Effector CD8-positive, alpha-beta T cell (primary cell): ENCODE data around the gene MYLK.

ENCODE experiments used
- DNase-seq: peaks from one replicate; lab custom pipeline; 2025; lab: John Stamatoyannopoulos, UW

The MYLK gene

DNA sequence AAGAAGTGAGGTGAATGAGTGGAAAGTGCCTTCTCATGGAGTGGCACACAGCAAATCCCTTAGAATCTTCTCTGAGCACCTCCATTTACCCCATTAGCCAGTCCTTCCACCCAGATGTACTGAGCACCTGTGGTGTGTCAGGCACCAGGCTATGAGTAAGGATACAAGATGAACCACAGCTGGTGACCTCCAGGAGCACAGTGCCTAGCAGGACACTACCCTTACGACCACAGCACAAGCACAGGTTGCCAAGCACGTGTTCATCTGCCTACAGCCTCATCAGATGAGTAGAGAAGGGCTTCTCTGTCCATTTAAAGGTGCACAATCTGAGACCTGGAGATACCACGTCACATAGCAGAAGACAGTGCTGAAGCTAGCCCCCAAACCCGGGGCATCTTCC lies 6.2 kb downstream of the MYLK start:
- no peak for DNase-seq

DNA sequence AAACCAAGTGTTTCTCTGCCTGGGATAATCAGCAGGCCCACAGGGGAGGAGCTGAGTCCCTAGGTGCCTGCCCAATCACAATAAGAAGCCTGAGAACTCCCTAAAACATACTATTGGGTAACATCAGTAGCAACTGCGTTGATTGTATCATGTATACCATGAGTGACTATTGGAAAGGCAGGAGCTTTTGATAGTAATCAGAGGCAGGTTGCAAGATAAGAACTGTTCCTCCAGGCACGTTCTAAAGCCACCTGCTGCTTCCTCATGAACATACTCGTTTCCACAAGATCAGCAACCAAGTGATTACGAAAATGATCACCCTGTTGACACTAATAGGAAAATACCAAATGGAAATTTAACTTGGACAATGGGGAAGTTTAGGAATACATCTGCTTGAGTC lies 6.7 kb downstream of the MYLK start:
- no peak for DNase-seq

DNA sequence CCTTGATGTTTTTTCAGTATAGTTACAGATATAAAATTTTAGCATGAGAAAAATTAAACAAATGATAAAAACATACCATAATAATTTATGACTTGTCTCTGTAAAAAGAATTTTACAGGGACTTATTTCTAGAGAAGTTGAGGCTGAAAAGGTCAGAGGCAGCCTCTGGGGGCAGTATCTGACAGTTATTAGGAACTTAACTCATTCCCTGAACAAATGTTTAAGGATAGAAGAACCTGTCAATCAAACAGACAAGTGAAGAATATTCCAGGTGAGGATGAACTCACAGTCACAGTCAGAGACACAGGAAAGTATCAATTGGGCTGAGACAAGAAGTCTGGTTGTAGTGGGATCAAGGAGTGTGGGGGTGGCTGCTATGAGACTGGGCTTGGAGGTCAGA lies 7.3 kb downstream of the MYLK start:
- DNase-seq, result no peak

DNA sequence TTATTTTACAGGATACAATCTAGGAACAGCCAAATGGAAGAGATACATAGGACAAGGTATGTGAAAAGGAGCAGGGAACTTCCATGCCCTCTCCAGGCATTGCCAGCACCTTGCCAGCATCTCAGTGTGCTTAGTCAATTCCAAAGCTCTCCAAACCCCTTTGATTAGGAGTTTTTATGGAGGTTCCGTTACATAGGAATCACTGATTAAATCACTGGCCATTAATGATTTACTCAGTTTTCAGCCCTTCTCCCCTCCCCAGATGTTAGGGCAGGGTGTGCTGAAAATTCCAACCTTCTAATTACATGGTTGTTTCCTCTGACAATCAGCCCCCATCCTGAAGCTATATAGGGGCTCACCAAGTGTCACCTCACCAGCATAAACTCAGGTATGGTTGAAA lies 11.5 kb downstream of the MYLK start:
- DNase-seq, result no peak

DNA sequence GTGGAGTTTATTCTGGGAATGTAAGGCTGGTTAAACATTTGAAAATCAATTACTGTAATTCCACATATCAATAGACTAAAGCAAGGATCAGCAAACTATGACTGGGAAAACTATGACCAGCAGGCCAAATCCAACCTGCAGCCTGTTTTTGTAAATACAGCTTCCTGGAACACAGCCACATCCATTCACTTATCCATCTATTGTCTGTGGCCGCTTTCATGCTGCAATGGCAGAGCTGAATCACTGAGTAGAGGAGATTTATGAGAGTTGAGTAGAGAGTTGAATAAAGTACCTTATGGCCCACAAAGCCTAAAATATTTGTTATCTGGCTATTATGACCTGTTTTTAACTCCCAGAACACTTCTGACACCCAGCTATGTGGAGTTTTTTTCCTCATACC lies 12.2 kb downstream of the MYLK start:
- no peak for DNase-seq

DNA sequence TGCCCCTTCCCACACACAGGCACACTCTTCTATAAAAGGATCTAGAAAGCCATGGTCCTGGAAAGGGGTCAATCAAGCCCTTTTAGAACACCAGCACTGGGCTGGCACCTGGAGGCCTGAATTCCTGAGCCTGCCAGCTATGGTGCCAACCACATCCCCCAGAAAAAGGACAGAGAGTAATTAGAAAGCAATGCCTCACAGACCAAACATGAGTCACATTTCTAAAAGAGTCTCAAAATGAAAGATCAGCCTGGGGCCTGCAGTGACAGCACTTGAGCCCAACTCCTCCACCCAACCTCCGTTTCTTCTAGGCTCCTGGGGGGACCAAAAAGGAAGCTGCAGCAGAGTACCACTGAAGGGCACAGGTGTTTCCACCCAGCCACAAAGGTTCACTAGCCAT lies 14.1 kb downstream of the MYLK start:
- DNase-seq, result no peak

DNA sequence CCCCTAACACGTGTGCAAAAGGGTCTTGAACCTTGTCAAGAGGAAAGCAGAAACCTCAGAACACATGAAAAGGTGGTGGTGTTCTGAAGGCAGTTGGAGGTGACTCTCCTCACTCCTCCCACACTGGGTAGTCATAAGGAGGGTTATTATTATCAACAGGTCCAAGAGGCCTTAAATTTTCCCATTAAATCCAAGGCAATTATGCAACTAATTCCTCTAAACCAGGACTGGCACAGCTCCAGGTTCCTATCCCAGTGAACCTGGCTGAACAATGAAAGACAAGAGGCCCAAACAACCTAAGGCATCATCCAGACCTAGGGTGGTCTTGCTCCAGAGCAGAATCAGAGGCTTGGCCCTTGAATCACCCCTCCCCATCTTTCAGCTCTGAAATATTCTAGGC lies 15.0 kb downstream of the MYLK start:
- DNase-seq, result no peak

DNA sequence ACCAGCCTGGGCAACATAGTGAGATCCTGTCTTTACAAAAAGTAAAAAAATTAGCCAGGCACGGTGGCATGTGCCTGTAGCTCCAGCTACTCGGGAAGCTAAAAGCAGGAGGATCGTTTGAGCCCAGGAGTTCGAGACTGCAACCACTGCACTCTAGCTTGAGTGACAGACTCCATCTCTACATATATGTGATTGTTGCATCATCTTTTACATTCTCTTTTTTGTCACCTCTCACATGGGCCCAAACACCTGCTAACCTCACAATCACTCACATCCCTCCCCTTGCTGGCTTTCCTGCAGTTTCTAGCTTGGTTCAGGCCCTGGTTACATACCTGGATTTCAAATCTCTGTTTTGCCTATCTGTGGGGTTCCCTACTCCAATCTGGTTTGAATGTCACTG lies 19.4 kb downstream of the MYLK start:
- no peak for DNase-seq

DNA sequence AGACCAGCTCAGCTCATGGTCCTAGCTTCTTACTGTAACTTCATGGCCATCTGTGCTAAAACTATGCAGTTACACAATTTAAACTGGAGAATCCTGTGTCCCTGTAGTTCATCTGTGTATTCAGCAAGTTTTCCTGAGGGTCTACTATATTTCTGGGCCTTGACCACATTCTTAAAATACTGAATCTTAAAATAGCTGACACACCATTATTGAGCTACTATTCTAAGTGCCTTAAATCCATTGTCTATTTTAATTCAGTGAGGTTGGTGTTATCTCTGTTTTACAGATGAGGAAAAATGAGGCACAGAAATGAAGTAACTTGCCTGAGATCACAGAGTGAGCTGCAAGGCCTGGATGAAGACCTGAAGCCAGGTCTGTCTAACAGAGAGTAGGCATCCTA lies 22.0 kb downstream of the MYLK start:
- no peak for DNase-seq

DNA sequence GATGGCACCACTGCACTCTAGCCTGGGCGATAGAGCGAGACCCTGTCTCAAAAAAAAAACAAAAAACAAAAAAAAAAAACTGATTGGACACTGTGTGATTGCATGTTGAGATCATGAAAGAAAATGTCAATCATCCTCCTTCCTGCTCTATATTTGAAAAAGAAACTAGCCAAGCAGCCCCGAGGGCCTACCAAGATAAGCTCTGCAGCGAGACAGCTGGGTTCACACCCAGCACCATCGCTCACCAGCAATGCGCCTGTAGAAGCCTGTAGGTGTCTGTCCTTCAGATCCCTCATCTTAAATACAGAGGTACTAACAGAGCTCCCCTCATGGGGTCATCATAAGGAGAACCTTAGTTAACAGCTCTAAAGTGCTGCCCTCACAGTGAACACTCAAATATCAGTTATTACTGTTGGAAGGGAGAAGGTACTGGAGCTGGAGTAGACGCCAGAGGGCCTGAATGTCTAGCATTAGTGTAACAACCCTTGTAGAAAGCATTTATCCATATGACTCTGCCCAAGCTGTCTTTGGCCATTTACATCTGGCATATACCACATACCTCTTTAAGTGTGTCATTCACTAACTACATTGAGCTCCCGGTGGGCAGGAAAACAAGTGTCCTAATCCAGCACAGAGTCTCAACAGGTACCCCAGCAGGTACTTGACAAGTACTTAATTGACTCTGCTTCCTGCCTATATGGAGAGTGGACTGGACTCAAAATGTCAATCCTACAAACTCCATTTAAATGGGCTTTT lies 22.9 kb downstream of the MYLK start:
- DNase-seq, result no peak

DNA sequence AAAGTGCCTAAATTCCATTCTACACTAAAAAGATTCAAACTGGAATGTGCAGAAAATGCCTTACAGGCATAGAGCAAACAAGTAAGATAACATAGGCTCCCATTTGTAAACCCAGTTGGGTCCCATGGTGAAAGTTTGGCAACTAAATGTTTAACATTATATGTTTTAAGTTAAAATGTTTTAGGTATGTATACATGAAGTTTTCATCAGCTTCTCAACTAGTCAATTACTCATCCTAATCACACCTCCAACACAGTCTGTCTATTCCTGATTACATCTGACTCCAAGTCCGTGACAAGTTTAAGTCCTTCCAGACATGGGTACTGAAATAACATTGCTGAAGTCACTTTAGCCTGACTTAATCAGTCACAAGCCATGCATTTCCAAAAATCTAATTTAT lies 25.0 kb downstream of the MYLK start:
- DNase-seq, result no peak

DNA sequence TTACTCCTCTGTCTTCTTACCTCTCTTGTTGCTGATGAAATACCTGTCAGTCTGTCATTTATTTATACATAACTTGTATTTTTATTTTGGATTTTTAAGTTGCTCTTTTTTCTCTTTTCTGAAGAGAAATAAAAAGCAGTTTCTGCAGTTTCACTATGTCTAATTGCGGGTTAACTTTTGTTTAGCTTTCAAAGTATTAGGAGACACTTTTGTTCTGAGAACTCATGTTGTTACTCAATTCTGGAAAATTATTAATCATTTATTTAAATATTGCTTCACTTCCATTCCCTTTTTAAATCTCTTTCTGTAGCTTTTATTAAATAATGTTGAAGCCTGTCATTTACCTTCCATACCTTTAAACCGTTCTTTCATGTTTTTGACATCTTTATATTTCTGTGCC lies 29.2 kb downstream of the MYLK start:
- no peak for DNase-seq

DNA sequence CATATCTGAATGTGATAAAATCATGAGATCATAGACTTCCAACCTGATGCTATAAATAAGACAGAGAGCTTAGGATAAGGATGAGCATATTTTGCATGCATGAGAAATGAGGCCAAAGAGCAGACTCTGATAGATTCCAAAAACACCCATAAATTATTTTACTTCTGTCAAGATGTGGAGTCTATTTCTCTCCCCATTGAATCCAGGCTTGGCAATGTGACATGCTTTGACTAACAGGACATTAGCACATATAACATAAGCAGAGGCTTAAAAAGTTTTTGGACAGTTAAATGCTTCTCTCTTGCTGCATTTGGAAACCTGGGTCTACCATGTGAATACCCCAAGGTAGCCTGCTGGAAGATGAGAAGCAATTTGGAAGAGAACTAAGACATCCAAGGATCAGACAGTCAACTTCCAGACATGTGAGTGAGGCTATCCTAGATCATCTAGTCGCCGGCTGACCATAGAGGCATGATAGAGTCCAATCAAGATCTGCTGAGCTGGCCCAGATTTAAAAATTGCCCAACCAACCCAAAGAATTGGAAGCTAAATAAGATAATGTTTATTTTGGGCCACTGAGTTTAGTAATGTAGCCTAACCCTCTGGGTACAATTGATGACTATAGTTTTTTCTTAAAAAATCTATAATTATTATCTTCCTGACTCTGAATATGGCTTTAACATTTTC lies 30.3 kb downstream of the MYLK start:
- no peak for DNase-seq

DNA sequence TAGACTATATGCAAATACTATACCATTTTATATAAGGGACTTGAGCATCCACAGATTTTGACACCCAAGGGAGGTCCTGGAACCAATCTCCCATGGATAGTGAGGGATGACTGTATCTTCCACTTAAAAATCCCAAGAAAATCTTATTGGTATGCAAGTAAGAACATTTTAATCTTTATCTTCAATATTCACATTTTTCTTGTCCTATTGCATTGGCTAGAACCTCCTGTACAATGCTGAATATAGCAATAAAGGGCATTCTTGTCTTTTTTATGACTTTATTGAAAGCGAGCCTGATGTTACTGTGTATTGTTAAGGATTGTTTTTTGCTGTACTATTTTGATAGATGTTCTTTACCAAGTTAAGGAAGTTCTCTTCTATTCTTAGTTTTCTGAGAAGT lies 36.9 kb downstream of the MYLK start:
- DNase-seq, result no peak

DNA sequence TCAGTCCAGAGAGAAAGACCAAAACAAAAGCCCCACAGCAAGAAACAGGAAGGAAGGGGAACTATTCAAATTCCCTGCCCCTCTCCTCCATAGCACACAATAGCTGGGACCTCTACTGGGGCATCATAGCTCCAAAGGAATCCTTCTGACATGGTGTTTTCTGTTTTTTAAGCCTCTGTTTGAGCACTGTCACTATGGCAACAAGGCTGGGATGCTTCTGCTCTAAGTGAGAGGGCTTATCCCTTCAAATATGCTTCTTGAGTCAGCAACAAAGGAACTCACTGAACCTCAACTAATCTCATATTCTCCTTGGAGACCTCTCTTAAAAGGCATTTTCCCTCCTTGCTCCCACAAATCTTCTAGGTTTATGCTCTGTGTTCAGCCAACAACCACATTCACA lies 40.5 kb downstream of the MYLK start:
- DNase-seq, result no peak

DNA sequence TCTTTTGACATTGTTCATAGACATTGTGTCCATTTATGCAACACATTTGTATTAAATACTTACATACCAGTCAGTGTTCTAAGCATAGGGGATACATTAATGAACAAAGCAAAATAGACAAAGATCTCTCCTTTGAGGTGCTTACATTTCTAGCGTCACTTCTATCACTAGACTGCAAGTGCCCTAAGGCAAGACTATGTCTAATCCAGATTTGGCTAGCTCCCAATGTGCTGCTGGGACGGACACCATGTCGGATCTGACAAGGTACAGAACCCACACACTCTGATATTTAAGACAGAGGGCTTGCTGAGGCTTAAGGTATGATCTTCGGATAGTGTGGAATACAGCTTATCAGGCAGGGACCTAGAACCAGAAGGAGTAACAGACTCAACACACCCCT lies 41.4 kb downstream of the MYLK start:
- no peak for DNase-seq

DNA sequence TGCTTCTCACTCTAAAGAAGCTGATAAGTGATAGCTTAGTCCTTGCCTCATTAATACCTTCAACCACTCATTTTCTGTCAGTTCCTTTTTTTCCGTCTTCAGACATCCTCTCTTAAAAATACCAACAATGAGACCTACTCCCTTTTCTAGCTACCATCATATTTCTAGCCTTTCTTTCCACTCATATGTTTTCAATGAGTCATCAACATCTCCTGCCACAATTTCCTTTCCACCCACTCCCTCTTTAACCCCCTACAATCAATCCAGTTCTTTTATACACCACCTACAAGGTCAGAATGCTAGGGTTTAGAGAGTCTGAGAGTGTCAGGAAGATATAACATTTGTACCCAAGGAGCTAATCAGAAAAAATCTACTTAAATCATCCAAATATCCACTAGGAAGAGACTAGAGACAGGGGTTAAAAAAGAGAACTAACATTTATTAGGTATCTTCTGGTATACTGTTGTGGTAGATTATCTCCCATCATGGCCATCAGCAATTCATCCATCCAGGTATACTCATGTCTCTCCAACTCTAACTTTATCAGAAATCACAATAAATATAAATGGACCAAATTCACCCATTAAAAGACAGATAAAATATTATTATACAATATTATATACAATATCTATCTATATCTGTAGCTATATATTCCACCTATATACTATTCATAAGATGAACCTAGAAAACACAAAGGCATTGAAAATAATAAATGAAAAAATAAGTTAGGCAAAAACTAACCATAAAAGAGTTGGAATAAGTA lies 42.5 kb downstream of the MYLK start:
- no peak for DNase-seq

DNA sequence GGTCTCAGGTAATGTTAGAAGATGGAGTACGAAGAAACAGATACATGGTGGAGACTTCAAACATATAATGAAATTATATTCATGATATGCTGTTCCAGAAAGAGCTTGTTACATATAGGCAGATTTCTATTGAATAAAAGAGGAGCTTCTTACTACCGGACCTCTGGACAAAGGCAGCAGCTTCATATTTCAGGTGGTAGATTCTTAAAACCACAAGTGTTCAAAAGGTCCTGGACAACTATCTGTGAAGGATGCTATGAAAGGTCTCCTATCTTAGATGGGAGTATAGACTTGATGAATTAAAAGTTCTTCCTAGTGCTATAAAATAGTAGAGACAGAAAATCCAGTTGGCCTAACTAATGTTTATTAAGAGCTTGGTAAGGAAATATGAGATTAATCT lies 43.2 kb downstream of the MYLK start:
- DNase-seq, result no peak

DNA sequence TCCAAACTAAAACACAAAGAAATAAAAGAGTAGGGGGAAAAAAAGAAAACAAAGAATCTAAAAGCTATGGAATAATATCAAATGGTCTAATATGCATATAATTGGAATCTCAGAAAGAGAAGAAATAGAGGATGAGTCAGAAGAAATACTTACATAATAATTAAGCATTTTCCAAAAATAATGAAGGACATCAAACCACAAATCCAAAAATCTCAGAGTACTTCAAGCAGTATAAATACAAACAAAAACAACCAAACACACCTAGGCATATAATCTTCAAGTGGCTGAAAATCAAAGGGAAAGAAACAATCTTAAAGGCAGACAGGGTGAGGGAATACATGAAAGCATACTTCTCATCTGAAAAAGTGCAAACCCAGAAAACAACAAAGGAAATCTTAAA lies 46.3 kb downstream of the MYLK start:
- no peak for DNase-seq

DNA sequence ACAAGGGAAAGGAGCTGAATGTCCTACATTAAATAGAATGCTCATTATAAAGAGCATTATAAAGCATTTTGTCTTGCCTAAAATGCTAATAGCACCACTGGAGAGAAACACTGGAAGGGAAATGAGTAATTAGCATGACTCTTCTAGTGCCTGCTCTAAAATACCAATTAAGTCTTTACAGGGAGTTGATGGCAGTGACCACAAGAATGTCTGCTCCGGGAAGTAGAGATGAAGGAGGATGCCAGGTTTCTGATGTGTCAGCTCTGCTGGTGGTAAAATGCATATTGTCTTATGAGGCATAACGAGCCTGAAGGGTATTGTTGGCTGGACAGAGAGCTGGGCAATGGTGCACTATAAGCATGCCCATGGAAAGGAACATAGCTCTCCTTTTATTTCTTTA lies 49.5 kb downstream of the MYLK start:
- no peak for DNase-seq

DNA sequence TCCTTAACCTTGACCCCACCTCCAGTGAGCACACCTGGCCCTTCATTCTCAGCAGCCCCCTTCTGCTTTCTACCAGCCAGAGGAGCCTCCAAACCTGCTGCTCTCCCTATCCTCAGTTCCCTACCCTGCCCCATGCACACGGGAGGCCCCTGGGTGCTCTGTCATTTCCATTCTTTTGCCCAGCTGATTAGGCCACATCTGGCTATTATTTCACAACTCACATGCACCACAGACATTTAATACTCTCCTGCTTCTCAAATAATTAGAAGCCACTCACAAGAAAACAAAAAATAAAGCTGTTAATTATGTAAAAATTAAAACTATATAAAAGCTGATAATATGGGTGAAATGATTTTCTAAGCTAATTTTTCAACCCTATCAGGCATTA lies 50.7 kb downstream of the MYLK start:
- no peak for DNase-seq

DNA sequence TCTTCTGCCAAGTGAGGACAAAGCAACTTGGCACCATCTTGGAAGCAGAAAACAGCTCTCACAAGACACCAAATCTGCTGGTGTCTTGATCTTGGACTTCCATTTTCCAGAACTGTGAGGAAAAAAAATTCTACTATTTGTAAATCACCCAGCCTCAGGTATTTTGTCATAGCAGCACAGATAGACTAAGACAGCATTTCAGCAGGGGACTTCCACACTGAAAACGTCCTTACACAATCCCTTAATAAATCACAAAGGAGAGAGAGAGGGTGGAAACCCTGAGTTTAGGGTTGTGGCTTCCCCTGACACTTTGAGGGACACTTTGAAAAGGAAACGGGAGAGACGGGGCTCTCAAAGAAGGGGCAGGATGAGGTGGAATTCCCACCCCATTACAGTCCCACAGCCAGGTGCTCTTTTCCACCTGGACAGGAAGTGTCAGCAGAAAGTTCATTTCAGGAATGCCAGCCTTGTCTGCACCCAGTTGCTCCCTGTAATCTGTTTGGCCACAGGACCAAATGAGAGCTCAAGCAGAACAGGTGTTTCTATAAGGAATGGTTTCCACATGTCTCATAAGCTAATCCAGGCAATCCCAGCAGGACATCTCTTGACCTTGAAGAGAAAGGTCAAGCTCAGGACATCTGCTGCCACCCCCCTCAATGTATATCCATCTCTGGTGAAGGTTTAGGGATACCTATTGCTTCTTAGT lies 51.3 kb downstream of the MYLK start:
- DNase-seq, result no peak

DNA sequence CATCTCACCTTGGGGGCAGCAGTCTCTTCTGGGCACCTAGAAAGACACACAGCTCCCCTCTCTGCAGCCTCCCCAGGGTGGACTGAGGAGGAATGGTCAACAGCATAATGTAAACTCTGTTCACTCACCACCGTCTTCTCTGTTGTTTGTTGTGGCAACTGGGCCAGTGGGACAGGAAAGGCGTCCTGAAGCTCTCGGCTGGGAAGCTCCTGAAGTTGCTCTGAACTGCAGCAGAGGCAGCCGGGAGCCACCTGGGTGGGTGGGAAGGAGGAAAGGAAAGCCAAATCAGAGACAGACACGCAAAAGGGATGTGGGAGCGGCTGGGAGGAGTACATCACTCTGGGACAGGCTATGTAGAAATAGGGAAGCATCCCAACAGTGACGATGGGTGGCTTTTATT lies 52.7 kb downstream of the MYLK start:
- DNase-seq, result no peak
